BJ (cell line): ENCODE results near the gene TTC21A. TPM values are rescaled to one million over a fixed set of nuclear protein-coding genes. Genes with fewer than 3 reads are reported as not detected.

Experiments
- CTCF ChIA-PET: fragments of 350-600 bp; formaldehyde crosslinking; extraction: SDS; loops from one replicate; lab custom pipeline; 2021; ENCODE audit warnings: antibody characterized with exemption, inconsistent platforms; lab: Yijun Ruan, JAX
- POLR2A ChIA-PET: fragments of 300-600 bp; sonication (Branson Sonifier 250); formaldehyde crosslinking; extraction: SDS; loops from one replicate; lab custom pipeline; 2021; ENCODE audit warnings: antibody characterized with exemption; lab: Charles Lee
- DNase-seq: peaks from one replicate; pipeline ENCODE4 v3.0.0-alpha.2; 2011; ENCODE audit warnings: low read depth
- H3K27me3 ChIP-seq: 2 replicates; pipeline ENCODE4 v1.6.0; 2011; ENCODE audit warnings: low read length; ENCODE audit not compliant: control insufficient read depth, insufficient read depth
- H3K36me3 ChIP-seq: 2 replicates; pipeline ENCODE4 v1.5.1; 2011; ENCODE audit warnings: low read length; ENCODE audit not compliant: control insufficient read depth, insufficient read depth
- H3K4me3 ChIP-seq: 2 replicates; pipeline ENCODE4 v1.5.1; 2011; ENCODE audit warnings: low read depth, mild to moderate bottlenecking, control low read depth, low read length
- polyA plus RNA-seq: library from polyadenylated mRNA; depleted of rRNA; stranded (reverse); fragments of >200 nt; gene quantifications from 2 replicates; pipeline ENCODE4 v1.2.3, GENCODE V29; 2011
- TF ChIP-seq, protein P1 (sequence below): IDR thresholded peaks from 2 replicates; pipeline ENCODE4 v1.5.1; 2011; ENCODE audit warnings: low read depth, mild to moderate bottlenecking, control low read depth, inconsistent platforms, low read length, moderate library complexity; ENCODE audit not compliant: insufficient read depth

Gene TTC21A
- polyA plus RNA-seq, 1 experiment = 2.3 TPM

DNA sequence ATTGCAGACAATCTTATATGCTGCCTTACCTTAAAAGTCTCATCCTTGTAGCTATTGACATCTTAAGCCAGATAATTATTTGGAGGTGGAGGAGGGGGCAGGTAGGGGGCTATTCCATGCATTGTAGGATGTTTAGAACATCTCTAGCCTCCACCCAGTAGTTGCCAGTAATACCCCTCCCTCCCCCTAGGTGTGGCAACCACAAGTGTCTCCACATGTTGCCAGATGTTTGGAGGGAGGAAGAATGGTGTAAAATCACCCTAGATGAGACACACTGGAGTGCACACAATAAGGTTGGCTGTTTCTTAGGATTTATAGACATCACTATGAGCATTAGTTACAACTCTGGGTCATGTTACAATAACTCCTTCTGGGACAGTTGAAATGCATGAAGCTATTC lies 27.5 kb upstream of the TTC21A start:
- no peaks in the 10 kb centered on the region for H3K27me3 ChIP-seq
- TF ChIP-seq, protein P1, sequence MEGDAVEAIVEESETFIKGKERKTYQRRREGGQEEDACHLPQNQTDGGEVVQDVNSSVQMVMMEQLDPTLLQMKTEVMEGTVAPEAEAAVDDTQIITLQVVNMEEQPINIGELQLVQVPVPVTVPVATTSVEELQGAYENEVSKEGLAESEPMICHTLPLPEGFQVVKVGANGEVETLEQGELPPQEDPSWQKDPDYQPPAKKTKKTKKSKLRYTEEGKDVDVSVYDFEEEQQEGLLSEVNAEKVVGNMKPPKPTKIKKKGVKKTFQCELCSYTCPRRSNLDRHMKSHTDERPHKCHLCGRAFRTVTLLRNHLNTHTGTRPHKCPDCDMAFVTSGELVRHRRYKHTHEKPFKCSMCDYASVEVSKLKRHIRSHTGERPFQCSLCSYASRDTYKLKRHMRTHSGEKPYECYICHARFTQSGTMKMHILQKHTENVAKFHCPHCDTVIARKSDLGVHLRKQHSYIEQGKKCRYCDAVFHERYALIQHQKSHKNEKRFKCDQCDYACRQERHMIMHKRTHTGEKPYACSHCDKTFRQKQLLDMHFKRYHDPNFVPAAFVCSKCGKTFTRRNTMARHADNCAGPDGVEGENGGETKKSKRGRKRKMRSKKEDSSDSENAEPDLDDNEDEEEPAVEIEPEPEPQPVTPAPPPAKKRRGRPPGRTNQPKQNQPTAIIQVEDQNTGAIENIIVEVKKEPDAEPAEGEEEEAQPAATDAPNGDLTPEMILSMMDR = no peak
- H3K36me3 ChIP-seq = peaks cover 8% of the 10 kb centered on the region
- H3K4me3 ChIP-seq = no peak overlapping the region
- ChIA-PET CTCF (interaction anchor here (0.7 to 3.0 kb wide), 5 partner anchors 8 to 210 kb away, joined by 3 to 17 read pairs (median 3); no protein-coding TSS in a partner anchor), POLR2A (interaction anchor here (0.6 kb wide), 1 partner anchor 195 kb away, joined by 5 read pairs; no protein-coding TSS in a partner anchor)
- DNase-seq = no peak

DNA sequence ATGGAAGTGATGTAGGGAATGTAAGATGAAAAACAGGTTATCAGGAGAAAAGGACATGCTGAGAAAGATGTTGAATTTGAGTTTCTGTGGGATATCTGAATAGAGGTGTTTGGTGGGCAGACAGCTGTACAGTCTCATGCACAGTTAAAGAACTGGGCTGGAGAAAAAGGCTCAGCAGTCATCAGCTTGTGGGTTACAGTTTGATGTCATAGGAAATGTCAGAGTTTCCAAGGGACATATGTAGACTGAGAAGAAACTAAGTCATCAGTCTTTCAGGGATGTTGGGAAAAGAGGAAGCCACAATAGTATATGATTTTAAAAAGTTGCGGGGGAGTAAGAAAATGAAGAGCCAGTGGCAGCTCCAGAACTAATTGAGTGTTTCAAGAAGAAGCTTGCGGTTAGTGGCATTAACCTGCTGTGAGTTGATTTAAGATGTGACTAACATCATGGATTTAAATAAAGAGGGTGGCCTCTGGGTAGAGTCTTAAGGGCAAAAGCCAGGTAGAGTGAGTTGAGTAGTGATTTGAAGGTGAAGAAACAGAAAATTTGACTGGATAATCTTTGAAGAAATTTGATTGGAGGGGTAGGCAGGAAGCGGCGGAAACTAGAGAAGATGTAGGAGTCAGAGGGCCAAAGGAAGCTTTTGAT lies 24.7 kb upstream of the TTC21A start:
- no peak for DNase-seq
- peaks cover 5% of the 10 kb centered on the region for H3K36me3 ChIP-seq
- no peak overlapping the region for H3K4me3 ChIP-seq
- ChIA-PET POLR2A (no interaction called here), CTCF (no interaction called here)
- TF ChIP-seq, protein P1 = no peak
- H3K27me3 ChIP-seq = no peaks in the 10 kb centered on the region

DNA sequence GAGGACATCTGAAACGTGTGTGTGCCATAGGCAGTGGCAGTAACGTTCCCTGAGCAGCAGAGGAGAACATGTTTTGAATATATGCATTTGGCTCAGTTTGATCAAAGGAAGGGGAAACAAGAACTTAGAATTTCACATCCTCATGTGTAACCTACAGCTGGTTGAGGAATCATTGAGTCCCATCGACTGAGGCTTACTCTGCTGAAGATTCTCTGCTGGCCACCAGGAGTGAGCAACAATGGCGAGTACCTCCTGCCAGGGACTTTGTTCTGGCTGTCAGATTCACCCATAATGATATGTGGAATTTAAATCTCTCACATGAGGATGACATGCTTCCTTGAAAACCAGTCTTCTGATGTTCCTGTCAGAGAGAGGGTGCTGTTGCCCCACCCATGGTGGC lies 21.3 kb upstream of the TTC21A start:
- POLR2A ChIA-PET = no interaction called here

DNA sequence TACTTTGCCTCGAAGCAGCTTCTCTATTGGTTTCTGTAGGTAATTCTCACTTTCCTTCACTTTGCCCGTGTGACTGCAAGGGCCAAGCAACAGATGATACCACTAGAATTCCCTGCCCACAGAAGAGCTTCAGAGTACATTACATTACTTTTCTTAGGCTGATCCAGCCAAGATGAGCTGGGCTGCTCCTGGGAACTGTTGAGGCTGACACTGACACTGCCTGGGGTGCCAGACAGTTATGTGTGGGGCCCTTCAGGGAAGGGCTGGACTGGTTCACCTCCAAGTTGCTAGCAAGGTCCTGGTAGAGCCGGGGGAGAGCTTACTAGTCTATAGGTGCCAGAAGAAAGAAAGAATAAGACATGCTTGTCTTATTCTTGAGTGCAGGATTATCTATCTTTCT lies 19.0 kb upstream of the TTC21A start:
- TF ChIP-seq, protein P1 = no peak
- ChIA-PET POLR2A (no interaction called here), CTCF (interaction anchor here (1.2 to 2.4 kb wide), 6 partner anchors 8 to 200 kb away, joined by 3 to 10 read pairs (median 4); no protein-coding TSS in a partner anchor)
- Histone ChIP-seq H3K27me3 (no peaks in the 10 kb centered on the region), H3K4me3 (no peak overlapping the region), H3K36me3 (peaks cover 6% of the 10 kb centered on the region)
- DNase-seq = no peak

More for the DNA sequence above, 21.3 kb upstream of the TTC21A start:
- H3K27me3 ChIP-seq = no peaks in the 10 kb centered on the region
- H3K36me3 ChIP-seq = peaks cover 5% of the 10 kb centered on the region
- H3K4me3 ChIP-seq = no peak overlapping the region
- TF ChIP-seq, protein P1 = no peak
- DNase-seq = no peak
- CTCF ChIA-PET = no interaction called here

DNA sequence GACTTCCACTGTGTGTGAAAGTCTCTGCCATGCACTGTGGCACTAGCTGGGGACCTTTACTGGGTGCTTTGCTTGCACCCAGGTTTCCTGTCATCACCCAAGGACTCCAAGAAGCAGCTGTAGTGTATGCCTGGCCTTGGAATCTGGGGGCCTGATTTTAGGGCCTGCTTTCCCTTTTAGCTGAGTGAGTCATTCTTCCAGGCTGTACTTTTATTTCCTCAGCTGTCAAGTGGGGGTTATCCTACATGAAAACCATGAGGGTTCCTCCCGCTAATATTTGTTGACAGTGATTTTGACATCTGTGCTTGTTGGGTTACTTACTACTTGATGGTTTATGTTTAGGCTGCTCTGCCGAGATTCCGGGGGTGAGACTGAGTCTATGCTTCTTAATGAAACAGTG lies 18.6 kb upstream of the TTC21A start:
- H3K4me3 ChIP-seq = no peak overlapping the region
- ChIA-PET POLR2A (no interaction called here), CTCF (interaction anchor here (1.3 to 2.4 kb wide), 3 partner anchors 12 to 58 kb away, joined by 4 to 10 read pairs (median 5); no protein-coding TSS in a partner anchor)
- TF ChIP-seq, protein P1 = no peak
- peaks cover 6% of the 10 kb centered on the region for H3K36me3 ChIP-seq
- H3K27me3 ChIP-seq = no peaks in the 10 kb centered on the region
- no peak for DNase-seq
